Fibroblast of mammary gland (primary cell): ENCODE data around the gene ST6GALNAC3.

Experiments used
- DNase-seq: peaks from one replicate; pipeline ENCODE4 v3.0.0-alpha.2; 2010; ENCODE audit warnings: low read depth
- H3K4me3 ChIP-seq: 2 replicates; pipeline ENCODE4 v1.5.1; 2011; ENCODE audit warnings: low read depth, mild to moderate bottlenecking, low read length, moderate library complexity; ENCODE audit not compliant: control insufficient read depth
- CTCF ChIP-seq: conservative IDR thresholded peaks from 2 replicates; pipeline ENCODE4 v1.5.1; 2011; ENCODE audit warnings: low read depth, low read length, inconsistent platforms; ENCODE audit not compliant: control insufficient read depth, insufficient read depth

ST6GALNAC3 gene

GRCh38 chr1:76302711-76303339, 228.3 kb downstream of the ST6GALNAC3 start:
- TF ChIP-seq CTCF, result no peak
- no peak for DNase-seq
- H3K4me3 ChIP-seq, result no peak overlapping the region

GRCh38 chr1:76303340-76303717, 228.8 kb downstream of the ST6GALNAC3 start:
- H3K4me3 ChIP-seq, result no peak overlapping the region
- DNase-seq, result no peak
- TF ChIP-seq CTCF, result no peak

- DNase-seq, result no peak
- H3K4me3 ChIP-seq, result no peak overlapping the region
- TF ChIP-seq CTCF, result no peak
Measured at GRCh38 chr1:76313304-76313703, 238.8 kb downstream of the ST6GALNAC3 start.

GRCh38 chr1:76314730-76315129, 240.2 kb downstream of the ST6GALNAC3 start:
- no peak for DNase-seq
- TF ChIP-seq CTCF, result no peak
- H3K4me3 ChIP-seq, result no peak overlapping the region

GRCh38 chr1:76317299-76317900, 242.9 kb downstream of the ST6GALNAC3 start:
- H3K4me3 ChIP-seq, result no peak overlapping the region
- DNase-seq, result no peak
- TF ChIP-seq CTCF, result no peak

GRCh38 chr1:76330991-76331603, 256.6 kb downstream of the ST6GALNAC3 start:
- peak; percentile 79 for DNase-seq
- TF ChIP-seq CTCF, result peak; percentile 95

GRCh38 chr1:76335882-76336281, 261.3 kb downstream of the ST6GALNAC3 start:
- no peak for TF ChIP-seq CTCF
- H3K4me3 ChIP-seq, result no peak overlapping the region
- DNase-seq, result no peak

More at GRCh38 chr1:76330991-76331603, 256.6 kb downstream of the ST6GALNAC3 start:
- no peak overlapping the region for H3K4me3 ChIP-seq
